ENCODE results near the gene TAS2R16.

TAS2R16 gene

DNA sequence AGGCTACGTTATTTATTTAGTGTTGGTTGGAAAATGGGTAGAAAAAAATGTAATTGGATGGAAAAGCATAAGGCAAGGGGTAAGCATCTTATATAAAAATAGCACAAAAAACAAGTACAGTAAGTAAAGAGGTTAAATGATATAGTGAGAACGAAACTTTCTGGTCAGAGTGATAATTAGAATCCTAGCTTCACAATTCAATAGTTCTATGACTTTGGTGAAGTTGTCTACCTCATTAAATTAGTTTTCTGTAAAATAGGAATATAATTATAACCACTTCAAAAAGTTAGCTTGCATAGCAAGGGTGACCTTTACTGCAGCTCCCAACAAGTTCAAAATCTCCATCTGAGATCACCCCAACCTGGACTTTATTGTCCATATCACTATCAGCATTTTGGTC is 30.8 kb upstream of the TAS2R16 start:
- ATAC-seq: no peak
- TF ChIP-seq ARNTL (CRISPR knock-in tag; IDR thresholded peaks at IDR 0.05; ENCODE audit: borderline replicate concordance, low read depth): no peak
- TF ChIP-seq ESRRG (CRISPR knock-in tag; IDR thresholded peaks at IDR 0.05): no peak
- no peak for TF ChIP-seq RARB (CRISPR knock-in tag; IDR thresholded peaks at IDR 0.05)
- TF ChIP-seq TCF4 (CRISPR knock-in tag; IDR thresholded peaks at IDR 0.05; ENCODE audit: borderline replicate concordance): no peak
- no peak for TF ChIP-seq ZNF70 (CRISPR knock-in tag; IDR thresholded peaks at IDR 0.05)
- no peak for TF ChIP-seq CREB5 (CRISPR knock-in tag; IDR thresholded peaks at IDR 0.05; ENCODE audit: low read depth)
- TF ChIP-seq OSR1 (CRISPR knock-in tag; IDR thresholded peaks at IDR 0.05): no peak

- ATAC-seq: no peak
- TF ChIP-seq CSRNP3 (CRISPR knock-in tag; IDR thresholded peaks at IDR 0.05) (no peak), OSR1 (CRISPR knock-in tag; IDR thresholded peaks at IDR 0.05) (no peak), TCF4 (CRISPR knock-in tag; IDR thresholded peaks at IDR 0.05; ENCODE audit: borderline replicate concordance) (no peak), ZNF8 (CRISPR knock-in tag; IDR thresholded peaks at IDR 0.05) (no peak), ZFP30 (CRISPR knock-in tag; IDR thresholded peaks at IDR 0.05) (no peak), CSDC2 (CRISPR knock-in tag; IDR thresholded peaks at IDR 0.05) (no peak), BACH2 (CRISPR knock-in tag; IDR thresholded peaks at IDR 0.05; ENCODE audit: borderline replicate concordance) (no peak), ZNF565 (CRISPR knock-in tag; conservative IDR thresholded peaks at IDR 0.05; ENCODE audit: low read depth) (no peak), SNAI2 (CRISPR knock-in tag; IDR thresholded peaks at IDR 0.05) (no peak), PPARA (CRISPR knock-in tag; IDR thresholded peaks at IDR 0.05; ENCODE audit: borderline replicate concordance) (no peak), ZC3H10 (CRISPR knock-in tag; IDR thresholded peaks at IDR 0.05) (no peak), ZFP3 (CRISPR knock-in tag; IDR thresholded peaks at IDR 0.05) (no peak), ZNF70 (CRISPR knock-in tag; IDR thresholded peaks at IDR 0.05) (no peak), ESRRG (CRISPR knock-in tag; IDR thresholded peaks at IDR 0.05) (no peak), GLIS3 (CRISPR knock-in tag; IDR thresholded peaks at IDR 0.05) (no peak), RARB (CRISPR knock-in tag; IDR thresholded peaks at IDR 0.05) (no peak), TSHZ2 (CRISPR knock-in tag; IDR thresholded peaks at IDR 0.05) (no peak), ARNTL (CRISPR knock-in tag; IDR thresholded peaks at IDR 0.05; ENCODE audit: borderline replicate concordance, low read depth) (no peak)
Observed at GRCh38 chr7:123024989-123025758, 29.7 kb upstream of the TAS2R16 start.

GRCh38 chr7:123023126-123023525 is 27.6 kb upstream of the TAS2R16 start:
- TF ChIP-seq ZFP3 (CRISPR knock-in tag; IDR thresholded peaks at IDR 0.05): no peak
- no peak for TF ChIP-seq SNAI2 (CRISPR knock-in tag; IDR thresholded peaks at IDR 0.05)
- no peak for TF ChIP-seq TCF4 (CRISPR knock-in tag; IDR thresholded peaks at IDR 0.05; ENCODE audit: borderline replicate concordance)
- no peak for TF ChIP-seq PPARA (CRISPR knock-in tag; IDR thresholded peaks at IDR 0.05; ENCODE audit: borderline replicate concordance)
- no peak for TF ChIP-seq CSDC2 (CRISPR knock-in tag; IDR thresholded peaks at IDR 0.05)
- TF ChIP-seq BACH2 (CRISPR knock-in tag; IDR thresholded peaks at IDR 0.05; ENCODE audit: borderline replicate concordance): no peak
- TF ChIP-seq PATZ1 (CRISPR knock-in tag; IDR thresholded peaks at IDR 0.05; ENCODE audit: borderline replicate concordance): no peak
- no peak for TF ChIP-seq OSR1 (CRISPR knock-in tag; IDR thresholded peaks at IDR 0.05)
- no peak for ATAC-seq

DNA sequence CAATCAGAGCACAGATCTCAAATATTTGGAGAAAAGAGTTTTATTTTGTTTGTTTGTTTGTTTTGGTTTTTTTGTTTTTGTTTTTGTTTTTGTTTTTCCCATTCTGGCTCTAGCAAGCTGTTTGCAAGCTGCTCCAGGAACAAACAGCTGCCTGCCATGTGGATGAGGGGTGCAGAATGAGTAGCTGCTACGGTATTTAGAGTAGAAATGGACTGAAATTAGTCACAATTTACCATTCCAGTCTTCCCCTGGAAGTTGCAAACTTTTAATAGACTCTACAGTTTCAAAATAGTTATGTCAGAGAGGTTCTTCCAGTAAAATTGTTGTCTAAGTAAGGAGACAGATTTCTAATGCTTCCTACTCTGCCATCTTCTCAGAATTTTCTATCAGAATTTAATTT is 27.1 kb upstream of the TAS2R16 start:
- no peak for ATAC-seq
- TF ChIP-seq CSRNP3 (CRISPR knock-in tag; IDR thresholded peaks at IDR 0.05): no peak
- no peak for TF ChIP-seq ZC3H10 (CRISPR knock-in tag; IDR thresholded peaks at IDR 0.05)
- TF ChIP-seq ZFP3 (CRISPR knock-in tag; IDR thresholded peaks at IDR 0.05): no peak
- TF ChIP-seq TSHZ2 (CRISPR knock-in tag; IDR thresholded peaks at IDR 0.05): no peak
- no peak for TF ChIP-seq PATZ1 (CRISPR knock-in tag; IDR thresholded peaks at IDR 0.05; ENCODE audit: borderline replicate concordance)
- TF ChIP-seq ZNF8 (CRISPR knock-in tag; IDR thresholded peaks at IDR 0.05): no peak
